HG03378 (cell line): ENCODE measurements around the gene CATSPER4.
"Not testable (repeated sequence)": the region's sequence is repeated elsewhere in the genome, so short reads cannot be mapped to it uniquely, and the experiment has no call there.

Experiments used
- ATAC-seq: cut with Tn5 transposase; IDR thresholded peaks from one replicate; pipeline ENCODE4 v1.9.1; 2021; ENCODE audit warnings: mild to moderate bottlenecking, moderate library complexity; ENCODE audit not compliant: unreplicated experiment

CATSPER4 gene

GRCh38 chr1:26189331-26189730 lies 1.1 kb upstream of the CATSPER4 start:
- no peak for ATAC-seq

GRCh38 chr1:26189751-26190275 lies 589 bp upstream of the CATSPER4 start:
- no peak for ATAC-seq

- ATAC-seq = no peak
These were observed 1.3 kb downstream of the CATSPER4 start for GRCh38 chr1:26191739-26192138.

- no peak for ATAC-seq
These were observed 5.4 kb downstream of the CATSPER4 start for GRCh38 chr1:26195805-26196204.

GRCh38 chr1:26197301-26197700 lies 6.9 kb downstream of the CATSPER4 start:
- ATAC-seq = no peak

- ATAC-seq = no peak
These were observed 7.4 kb downstream of the CATSPER4 start for GRCh38 chr1:26197813-26198212.

- no peak for ATAC-seq
These were observed 10.0 kb downstream of the CATSPER4 start for GRCh38 chr1:26200413-26200812.

GRCh38 chr1:26203642-26204318 lies 13.4 kb downstream of the CATSPER4 start:
- no peak for ATAC-seq

GRCh38 chr1:26210147-26210870 lies 19.9 kb downstream of the CATSPER4 start:
- no peak for ATAC-seq

- ATAC-seq = no peak
These were observed 22.3 kb downstream of the CATSPER4 start for GRCh38 chr1:26212726-26213125.

- ATAC-seq = no peak
These were observed 23.0 kb downstream of the CATSPER4 start for GRCh38 chr1:26213335-26213905.

- ATAC-seq = no peak
These were observed 24.8 kb downstream of the CATSPER4 start for GRCh38 chr1:26215246-26215645.

GRCh38 chr1:26218906-26219494 lies 28.6 kb downstream of the CATSPER4 start:
- ATAC-seq = no peak

GRCh38 chr1:26220199-26220912 lies 30.0 kb downstream of the CATSPER4 start:
- no peak for ATAC-seq

GRCh38 chr1:26221094-26221493 lies 30.7 kb downstream of the CATSPER4 start:
- no peak for ATAC-seq

GRCh38 chr1:26224606-26225005 lies 34.2 kb downstream of the CATSPER4 start:
- no peak for ATAC-seq

GRCh38 chr1:26225033-26225831 lies 34.8 kb downstream of the CATSPER4 start:
- no peak for ATAC-seq

- ATAC-seq = not testable (repeated sequence)
These were observed 40.3 kb downstream of the CATSPER4 start for GRCh38 chr1:26230682-26231081.

- ATAC-seq = peak; percentile 80
These were observed 43.7 kb downstream of the CATSPER4 start, which contains the start of gene CEP85 for GRCh38 chr1:26233903-26234643. Gene CEP85, plus strand, starts transcription at chr1:26234200. Its CDS starts 5,584 bp downstream, at chr1:26239784.
